HEK293 (cell line): Measurements from ENCODE around the gene DHPS.
A peak's percentile ranks its signal among the peaks of the same experiment; 100 is the strongest.
"Not testable (repeated sequence)": the region's sequence is repeated elsewhere in the genome, so short reads cannot be mapped to it uniquely, and the experiment has no call there.

Experiments
- CTCF ChIA-PET: fragments of 350-600 bp; formaldehyde crosslinking; extraction: SDS; loops from one replicate; lab custom pipeline; 2021; ENCODE audit warnings: antibody characterized with exemption; lab: Yijun Ruan, JAX
- POLR2A ChIA-PET: fragments of 300-600 bp; formaldehyde crosslinking; extraction: SDS; loops from one replicate; lab custom pipeline; 2020; ENCODE audit warnings: antibody characterized with exemption, inconsistent platforms; lab: Yijun Ruan, JAX
- H3K27ac ChIP-seq: fragments of 200-500 bp; sonication (Bioruptor generic); 2 replicates; pipeline ENCODE4 v1.5.1; 2014; ENCODE audit warnings: low read depth, low read length, control low read depth, inconsistent platforms; ENCODE audit errors: extremely low read depth
- H3K36me3 ChIP-seq, 2 experiments: fragments of 200-500 bp in 1 of 2; sonication (Bioruptor generic) in 1 of 2; 1 replicate in 1 of 2; 2 replicates in 1 of 2; pipeline ENCODE4 v1.5.1; 2014 to 2017; ENCODE audit warnings: inconsistent platforms in 2 of 2, low read length in 2 of 2; ENCODE audit not compliant: control insufficient read depth in 2 of 2, insufficient read depth in 1 of 2
- H3K4me1 ChIP-seq: fragments of 200-500 bp; sonication (Bioruptor generic); 2 replicates; pipeline ENCODE4 v1.5.1; 2014; ENCODE audit warnings: mild to moderate bottlenecking, low read length, inconsistent platforms; ENCODE audit not compliant: control insufficient read depth, insufficient read depth
- H3K4me3 ChIP-seq: 2 replicates; pipeline ENCODE4 v1.5.1; 2011; ENCODE audit warnings: low read depth, mild to moderate bottlenecking, control low read depth, low read length, moderate library complexity
- H3K9me3 ChIP-seq: fragments of 200-500 bp; sonication (Bioruptor generic); 2 replicates; pipeline ENCODE4 v1.5.1; 2014; ENCODE audit warnings: low read depth, low read length, inconsistent platforms; ENCODE audit not compliant: control insufficient read depth, insufficient read depth
- BCL11A ChIP-seq: fragments of 450-650 bp; formaldehyde crosslinking; IDR thresholded peaks from 2 replicates; pipeline ENCODE4 v1.5.1; 2016; ENCODE audit warnings: low read depth, missing biosample characterization, missing genetic modification characterization
- CTCF ChIP-seq: fragments of 450-650 bp; formaldehyde crosslinking; IDR thresholded peaks from 2 replicates; pipeline ENCODE4 v1.5.1; 2016; ENCODE audit warnings: missing biosample characterization, missing genetic modification characterization
- FEZF1 ChIP-seq: fragments of 450-650 bp; formaldehyde crosslinking; IDR thresholded peaks from 2 replicates; pipeline ENCODE4 v1.5.1; 2016; ENCODE audit warnings: missing biosample characterization, missing genetic modification characterization
- HIC1 ChIP-seq: fragments of 450-650 bp; formaldehyde crosslinking; IDR thresholded peaks from 2 replicates; pipeline ENCODE4 v1.5.1; 2016; ENCODE audit warnings: missing biosample characterization, missing genetic modification characterization
- KLF8 ChIP-seq: fragments of 450-650 bp; formaldehyde crosslinking; IDR thresholded peaks from 2 replicates; pipeline ENCODE4 v1.5.1; 2016; ENCODE audit warnings: missing biosample characterization, missing genetic modification characterization
- SETDB1 ChIP-seq: IDR thresholded peaks from one replicate; pipeline ENCODE4 v1.6.1; 2017; ENCODE audit warnings: mild to moderate bottlenecking, low read length, moderate library complexity, mixed read lengths; ENCODE audit not compliant: insufficient read length
- YY2 ChIP-seq: fragments of 450-650 bp; formaldehyde crosslinking; IDR thresholded peaks from 2 replicates; pipeline ENCODE4 v1.5.1; 2016; ENCODE audit warnings: missing biosample characterization, missing genetic modification characterization
- ZBTB10 ChIP-seq: fragments of 450-650 bp; formaldehyde crosslinking; IDR thresholded peaks from 2 replicates; pipeline ENCODE4 v1.5.1; 2016; ENCODE audit warnings: missing biosample characterization, missing genetic modification characterization
- ZBTB21 ChIP-seq: fragments of 450-650 bp; formaldehyde crosslinking; IDR thresholded peaks from 2 replicates; pipeline ENCODE4 v1.5.1; 2017; ENCODE audit warnings: missing biosample characterization, missing genetic modification characterization
- ZBTB7A ChIP-seq: fragments of 450-650 bp; formaldehyde crosslinking; IDR thresholded peaks from 2 replicates; pipeline ENCODE4 v1.5.1; 2016; ENCODE audit warnings: low read depth, missing biosample characterization, missing genetic modification characterization
- ZBTB8A ChIP-seq: fragments of 450-650 bp; formaldehyde crosslinking; IDR thresholded peaks from 2 replicates; pipeline ENCODE4 v1.5.1; 2016; ENCODE audit warnings: missing biosample characterization, missing genetic modification characterization
- ZFP3 ChIP-seq: fragments of 450-650 bp; formaldehyde crosslinking; IDR thresholded peaks from 2 replicates; pipeline ENCODE4 v1.5.1; 2016; ENCODE audit warnings: low read depth, missing biosample characterization, missing genetic modification characterization
- ZNF10 ChIP-seq: fragments of 450-650 bp; formaldehyde crosslinking; IDR thresholded peaks from 2 replicates; pipeline ENCODE4 v1.5.1; 2017; ENCODE audit warnings: missing biosample characterization, missing genetic modification characterization
- ZNF112 ChIP-seq: fragments of 450-650 bp; formaldehyde crosslinking; IDR thresholded peaks from 2 replicates; pipeline ENCODE4 v1.5.0; 2017; ENCODE audit warnings: missing biosample characterization, missing genetic modification characterization
- ZNF169 ChIP-seq: fragments of 450-650 bp; formaldehyde crosslinking; IDR thresholded peaks from 2 replicates; pipeline ENCODE4 v1.5.1; 2016; ENCODE audit warnings: missing biosample characterization, missing genetic modification characterization
- ZNF214 ChIP-seq: fragments of 450-650 bp; formaldehyde crosslinking; IDR thresholded peaks from 2 replicates; pipeline ENCODE4 v1.5.1; 2017; ENCODE audit warnings: missing biosample characterization, mild to moderate bottlenecking, missing genetic modification characterization, borderline replicate concordance
- ZNF394 ChIP-seq: fragments of 450-650 bp; formaldehyde crosslinking; IDR thresholded peaks from 2 replicates; pipeline ENCODE4 v1.5.1; 2016; ENCODE audit warnings: missing biosample characterization, missing genetic modification characterization, mild to moderate bottlenecking, moderate library complexity, borderline replicate concordance
- ZNF513 ChIP-seq: fragments of 450-650 bp; IDR thresholded peaks from 2 replicates; pipeline ENCODE4 v1.5.1; 2018; ENCODE audit warnings: missing biosample characterization, missing genetic modification characterization
- ZNF548 ChIP-seq: fragments of 450-650 bp; formaldehyde crosslinking; IDR thresholded peaks from 2 replicates; pipeline ENCODE4 v1.5.1; 2016; ENCODE audit warnings: missing biosample characterization, missing genetic modification characterization
- ZNF558 ChIP-seq: fragments of 450-650 bp; formaldehyde crosslinking; IDR thresholded peaks from 2 replicates; pipeline ENCODE4 v1.5.1; 2016; ENCODE audit warnings: missing biosample characterization, missing genetic modification characterization
- ZNF626 ChIP-seq: fragments of 450-650 bp; sonication (Bioruptor Pico); formaldehyde crosslinking; IDR thresholded peaks from 2 replicates; pipeline ENCODE4 v1.5.1; 2018; ENCODE audit warnings: missing biosample characterization, missing genetic modification characterization, inconsistent platforms
- ZNF629 ChIP-seq: fragments of 450-650 bp; formaldehyde crosslinking; IDR thresholded peaks from 2 replicates; pipeline ENCODE4 v1.5.1; 2017; ENCODE audit warnings: missing biosample characterization, missing genetic modification characterization
- ZNF654 ChIP-seq: fragments of 450-650 bp; formaldehyde crosslinking; IDR thresholded peaks from 2 replicates; pipeline ENCODE4 v1.5.1; 2016; ENCODE audit warnings: low read depth, missing biosample characterization, missing genetic modification characterization
- ZNF660 ChIP-seq: fragments of 450-650 bp; IDR thresholded peaks from 2 replicates; pipeline ENCODE4 v1.5.1; 2018; ENCODE audit warnings: missing biosample characterization, mild to moderate bottlenecking, missing genetic modification characterization
- ZSCAN16 ChIP-seq: fragments of 450-650 bp; formaldehyde crosslinking; IDR thresholded peaks from 2 replicates; pipeline ENCODE4 v1.5.1; 2016; ENCODE audit warnings: missing biosample characterization, missing genetic modification characterization

The DHPS gene

GRCh38 chr19:12712077-12712476 lies 30.4 kb upstream of the DHPS start:
- H3K36me3 ChIP-seq, result peaks cover 64 to 94% of the 10 kb centered on the region in 2 experiments

GRCh38 chr19:12711187-12711586 lies 29.5 kb upstream of the DHPS start:
- no peak overlapping the region for H3K27ac ChIP-seq
- POLR2A ChIA-PET, result no interaction called here
- no peaks in the 10 kb centered on the region for H3K4me1 ChIP-seq
- no peak for TF ChIP-seq ZNF558 (tag by site-specific recombination)
- no peak for TF ChIP-seq BCL11A (tag by site-specific recombination)
- TF ChIP-seq ZNF626 (tag by site-specific recombination), result no peak
- TF ChIP-seq ZNF513, result peak; percentile 36; the same call in 1 of the 2 replicates
- peaks cover 62 to 94% of the 10 kb centered on the region in 2 experiments for H3K36me3 ChIP-seq
- H3K4me3 ChIP-seq, result no peak overlapping the region
- no peaks in the 10 kb centered on the region for H3K9me3 ChIP-seq
- CTCF ChIA-PET, result no interaction called here

More at GRCh38 chr19:12712077-12712476, 30.4 kb upstream of the DHPS start:
- H3K4me1 ChIP-seq, H3K9me3 ChIP-seq, H3K27ac ChIP-seq, H3K4me3 ChIP-seq: not testable (repeated sequence)
- ChIA-PET CTCF (interaction anchor here (0.6 to 1.8 kb wide), 2 partner anchors 84 to 696 kb away, joined by 4 to 7 read pairs; no protein-coding TSS in a partner anchor), POLR2A (interaction anchor here (0.6 to 0.7 kb wide), 3 partner anchors 16 to 32 kb away, joined by 3 read pairs; partner anchors contain the start of genes DHPS and FBXW9)
- peak; percentile 21; the same call in 1 of the 2 replicates for TF ChIP-seq CTCF (tag by site-specific recombination)
- TF ChIP-seq ZBTB8A, result peak; percentile 65
- peak; percentile 28 for TF ChIP-seq ZNF654 (tag by site-specific recombination)
- TF ChIP-seq ZNF629 (tag by site-specific recombination), result 0 out of 2 replicates have a peak, but pooled peaks have one; percentile 22

- TF ChIP-seq ZNF169 (tag by site-specific recombination) (no peak), HIC1 (no peak), ZNF214 (tag by site-specific recombination) (no peak), ZNF660 (tag by site-specific recombination) (no peak), ZNF394 (no peak), ZNF112 (no peak), ZBTB21 (tag by site-specific recombination) (no peak), FEZF1 (tag by site-specific recombination) (no peak), ZSCAN16 (tag by site-specific recombination) (no peak), ZNF10 (no peak), KLF8 (tag by site-specific recombination) (no peak), YY2 (no peak), ZNF548 (no peak), ZFP3 (tag by site-specific recombination) (no peak), ZBTB7A (tag by site-specific recombination) (no peak), SETDB1 (no peak), ZBTB10 (tag by site-specific recombination) (no peak)
- peaks cover 63 to 94% of the 10 kb centered on the region in 2 experiments for H3K36me3 ChIP-seq
- no peak overlapping the region for H3K27ac ChIP-seq
- H3K4me3 ChIP-seq, result no peak overlapping the region
- no peaks in the 10 kb centered on the region for H3K9me3 ChIP-seq
- no peaks in the 10 kb centered on the region for H3K4me1 ChIP-seq
- CTCF ChIA-PET, result interaction anchor here (0.5 to 2.0 kb wide), 3 partner anchors 49 to 1492 kb away, joined by 3 to 6 read pairs (median 4); no protein-coding TSS in a partner anchor
- POLR2A ChIA-PET, result interaction anchor here (0.6 kb wide), 1 partner anchor 26 kb away, joined by 3 read pairs; the partner anchor contains the start of gene TRIR
Measured at GRCh38 chr19:12708641-12709040, 27.0 kb upstream of the DHPS start.
